ENCODE data around the gene B3GNT8. TPM values are rescaled to one million over a fixed set of nuclear protein-coding genes. Genes with fewer than 3 reads are reported as not detected.

B3GNT8 gene
- total RNA-seq, 1 experiment from 2014 or later: 0.96 TPM

DNA sequence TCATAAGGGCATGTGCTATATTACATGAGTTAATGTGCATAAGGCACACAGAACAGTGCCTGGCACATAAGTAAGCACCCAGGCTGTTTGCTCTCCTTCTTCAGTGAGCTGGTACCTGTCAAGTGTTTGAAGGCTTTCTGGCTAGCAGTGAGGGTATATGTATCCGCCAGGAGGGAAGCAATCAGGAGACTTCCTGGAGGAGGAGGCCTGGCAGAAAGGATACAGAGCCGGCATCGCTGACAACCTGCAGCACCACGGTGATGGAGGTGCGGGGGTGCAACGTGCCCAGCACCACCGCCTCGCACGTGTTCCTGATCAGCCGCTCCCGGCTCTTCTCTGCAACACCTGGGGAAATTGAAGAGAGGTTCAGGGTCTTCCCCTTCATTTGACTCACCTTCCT lies 35.6 kb downstream of the B3GNT8 start:
- WGBS (ENCODE audit: extremely low coverage, insufficient read length, low lambda C conversion rate): no CpG with 5 or more reads among the region's 11 CpGs
- Histone ChIP-seq H2BK120ac (ENCODE audit: low read depth, low read length, poor library complexity, severe bottlenecking) (no peak overlapping the region), H2BK5ac (ENCODE audit: insufficient read length, low read length) (no peak overlapping the region), H3K23me2 (ENCODE audit: insufficient read length, low read depth, low read length, poor library complexity, severe bottlenecking) (no peaks in the 10 kb centered on the region), H2BK15ac (ENCODE audit: low read depth, low read length) (no peak overlapping the region), H3K4me1 (ENCODE audit: insufficient read depth, low read length) (no peaks in the 10 kb centered on the region), H3K18ac (ENCODE audit: insufficient read length, low read depth, low read length) (no peak overlapping the region), H4K91ac (ENCODE audit: insufficient read length, low read depth, low read length) (no peak overlapping the region), H2BK20ac (ENCODE audit: low read depth, low read length, poor library complexity, severe bottlenecking) (no peak overlapping the region), H3K23ac (ENCODE audit: insufficient read length, low read depth, low read length) (no peak overlapping the region), H3K56ac (ENCODE audit: insufficient read length, low read depth, low read length) (no peak overlapping the region), H3K27ac (ENCODE audit: insufficient read length, low read depth, low read length) (no peak overlapping the region), H3K79me1 (ENCODE audit: insufficient read depth, low read depth, low read length, poor library complexity, severe bottlenecking) (no peaks in the 10 kb centered on the region), H3K9ac (ENCODE audit: extremely low read depth, insufficient read length, low read length) (no peak overlapping the region), H4K8ac (replicated peaks; ENCODE audit: insufficient read length, low read depth, low read length) (no peak overlapping the region), H3K4me2 (ENCODE audit: insufficient read depth, insufficient read length, low read length) (no peak overlapping the region), H3K14ac (ENCODE audit: insufficient read depth, low read length) (no peak overlapping the region), H4K5ac (ENCODE audit: insufficient read length, low read depth, low read length) (no peak overlapping the region), H3K27me3 (ENCODE audit: insufficient read depth, low read length) (no peaks in the 10 kb centered on the region), H3K4ac (ENCODE audit: low read depth, low read length) (no peak overlapping the region), H2BK12ac (ENCODE audit: insufficient read length, low read depth, low read length) (no peak overlapping the region), H3K9me3 (ENCODE audit: control insufficient read depth, low read depth, low read length) (no peaks in the 10 kb centered on the region), H3T11ph (ENCODE audit: low read length) (no peak overlapping the region), H4K20me1 (ENCODE audit: control insufficient read depth, insufficient read depth, insufficient read length) (no peaks in the 10 kb centered on the region), H3K79me2 (ENCODE audit: insufficient read depth, low read length) (no peaks in the 10 kb centered on the region), H2AFZ (ENCODE audit: low read length) (no peak overlapping the region), H2AK5ac (ENCODE audit: insufficient read length, low read length) (no peak overlapping the region)
- TF ChIP-seq, protein P1, sequence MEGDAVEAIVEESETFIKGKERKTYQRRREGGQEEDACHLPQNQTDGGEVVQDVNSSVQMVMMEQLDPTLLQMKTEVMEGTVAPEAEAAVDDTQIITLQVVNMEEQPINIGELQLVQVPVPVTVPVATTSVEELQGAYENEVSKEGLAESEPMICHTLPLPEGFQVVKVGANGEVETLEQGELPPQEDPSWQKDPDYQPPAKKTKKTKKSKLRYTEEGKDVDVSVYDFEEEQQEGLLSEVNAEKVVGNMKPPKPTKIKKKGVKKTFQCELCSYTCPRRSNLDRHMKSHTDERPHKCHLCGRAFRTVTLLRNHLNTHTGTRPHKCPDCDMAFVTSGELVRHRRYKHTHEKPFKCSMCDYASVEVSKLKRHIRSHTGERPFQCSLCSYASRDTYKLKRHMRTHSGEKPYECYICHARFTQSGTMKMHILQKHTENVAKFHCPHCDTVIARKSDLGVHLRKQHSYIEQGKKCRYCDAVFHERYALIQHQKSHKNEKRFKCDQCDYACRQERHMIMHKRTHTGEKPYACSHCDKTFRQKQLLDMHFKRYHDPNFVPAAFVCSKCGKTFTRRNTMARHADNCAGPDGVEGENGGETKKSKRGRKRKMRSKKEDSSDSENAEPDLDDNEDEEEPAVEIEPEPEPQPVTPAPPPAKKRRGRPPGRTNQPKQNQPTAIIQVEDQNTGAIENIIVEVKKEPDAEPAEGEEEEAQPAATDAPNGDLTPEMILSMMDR (conservative IDR thresholded peaks at IDR 0.05): no peak
- H3K27ac Mint-ChIP-seq: no peak overlapping the region; a peak in 1 of 7 replicates
- H3K4me3 Mint-ChIP-seq: no peak overlapping the region
- H3K9me3 Mint-ChIP-seq: no peaks in the 10 kb centered on the region
- peaks cover 2 to 62% (median 23%) of the 10 kb centered on the region in 3 experiments; a peak in 5 of 7 replicates for H3K36me3 Mint-ChIP-seq (ENCODE audit: insufficient read depth in 1 of 3, low read depth in 3 of 3)
- peaks cover 11% of the 10 kb centered on the region in 2 experiments for H3K4me1 Mint-ChIP-seq
- DNase-seq: no peak
- H3K27me3 Mint-ChIP-seq (ENCODE audit: low read depth): no peaks in the 10 kb centered on the region
